ENCODE data around the gene TM7SF2.

- TF ChIP-seq, protein P1, sequence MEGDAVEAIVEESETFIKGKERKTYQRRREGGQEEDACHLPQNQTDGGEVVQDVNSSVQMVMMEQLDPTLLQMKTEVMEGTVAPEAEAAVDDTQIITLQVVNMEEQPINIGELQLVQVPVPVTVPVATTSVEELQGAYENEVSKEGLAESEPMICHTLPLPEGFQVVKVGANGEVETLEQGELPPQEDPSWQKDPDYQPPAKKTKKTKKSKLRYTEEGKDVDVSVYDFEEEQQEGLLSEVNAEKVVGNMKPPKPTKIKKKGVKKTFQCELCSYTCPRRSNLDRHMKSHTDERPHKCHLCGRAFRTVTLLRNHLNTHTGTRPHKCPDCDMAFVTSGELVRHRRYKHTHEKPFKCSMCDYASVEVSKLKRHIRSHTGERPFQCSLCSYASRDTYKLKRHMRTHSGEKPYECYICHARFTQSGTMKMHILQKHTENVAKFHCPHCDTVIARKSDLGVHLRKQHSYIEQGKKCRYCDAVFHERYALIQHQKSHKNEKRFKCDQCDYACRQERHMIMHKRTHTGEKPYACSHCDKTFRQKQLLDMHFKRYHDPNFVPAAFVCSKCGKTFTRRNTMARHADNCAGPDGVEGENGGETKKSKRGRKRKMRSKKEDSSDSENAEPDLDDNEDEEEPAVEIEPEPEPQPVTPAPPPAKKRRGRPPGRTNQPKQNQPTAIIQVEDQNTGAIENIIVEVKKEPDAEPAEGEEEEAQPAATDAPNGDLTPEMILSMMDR (conservative IDR thresholded peaks at IDR 0.05; ENCODE audit: low read depth, low read length), result no peak; the same call in 1 of the 2 replicates
- no peak for TF ChIP-seq EZH2 (IDR thresholded peaks at IDR 0.05; ENCODE audit: low read length, unreplicated experiment)
Measured at GRCh38 chr11:65118097-65118837, 6.6 kb downstream of the TM7SF2 start.
